GM18526 (cell line): ENCODE data around the gene CAPZB.

Experiments
- POLR2A ChIP-seq: IDR thresholded peaks from 3 replicates; pipeline ENCODE4 v1.6.1; 2011; ENCODE audit not compliant: insufficient read length; ENCODE audit errors: extremely low read depth

Gene CAPZB

DNA sequence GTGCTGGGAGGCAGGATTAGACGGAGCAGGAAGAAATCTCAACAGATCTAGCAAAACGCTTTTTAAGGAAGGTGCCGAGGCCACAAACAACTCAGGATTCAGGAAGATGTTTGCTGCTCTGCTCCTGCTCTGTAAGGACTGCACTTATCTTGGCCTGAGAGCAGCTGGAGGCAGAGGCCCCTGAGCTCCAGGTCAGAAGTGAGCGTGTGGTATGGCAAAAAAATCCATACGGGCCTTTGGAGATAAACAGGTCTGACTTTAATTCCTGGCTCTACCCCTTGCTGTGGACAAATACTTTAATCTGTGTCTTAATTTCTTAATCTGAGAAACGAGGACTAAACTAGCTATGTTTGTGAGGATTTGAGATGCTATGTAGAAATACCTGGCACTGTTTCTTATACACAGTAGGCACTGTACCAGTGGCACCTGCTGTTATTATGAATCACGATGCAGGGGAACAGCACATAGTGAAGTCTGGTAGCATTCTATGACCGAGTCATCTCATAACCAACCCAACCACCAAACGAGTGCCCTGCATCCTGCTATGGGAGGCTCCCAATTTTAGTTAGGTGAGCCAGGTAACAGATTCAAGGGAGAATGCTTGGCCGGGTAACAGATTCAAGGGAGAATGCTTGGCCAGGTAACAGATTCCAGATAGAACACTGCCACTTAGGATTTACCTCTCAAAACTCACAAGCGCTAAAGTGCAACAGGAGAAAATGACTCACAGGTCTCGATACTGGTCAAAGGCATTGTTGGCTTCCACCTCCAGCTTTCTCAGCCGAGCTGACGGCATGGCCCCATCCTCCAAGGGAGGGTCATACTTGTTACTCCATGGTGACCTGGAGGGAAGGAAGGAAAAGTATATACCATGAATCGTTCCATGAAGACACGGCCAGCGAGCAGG is 107.3 kb downstream of the CAPZB start:
- TF ChIP-seq POLR2A, result no peak

DNA sequence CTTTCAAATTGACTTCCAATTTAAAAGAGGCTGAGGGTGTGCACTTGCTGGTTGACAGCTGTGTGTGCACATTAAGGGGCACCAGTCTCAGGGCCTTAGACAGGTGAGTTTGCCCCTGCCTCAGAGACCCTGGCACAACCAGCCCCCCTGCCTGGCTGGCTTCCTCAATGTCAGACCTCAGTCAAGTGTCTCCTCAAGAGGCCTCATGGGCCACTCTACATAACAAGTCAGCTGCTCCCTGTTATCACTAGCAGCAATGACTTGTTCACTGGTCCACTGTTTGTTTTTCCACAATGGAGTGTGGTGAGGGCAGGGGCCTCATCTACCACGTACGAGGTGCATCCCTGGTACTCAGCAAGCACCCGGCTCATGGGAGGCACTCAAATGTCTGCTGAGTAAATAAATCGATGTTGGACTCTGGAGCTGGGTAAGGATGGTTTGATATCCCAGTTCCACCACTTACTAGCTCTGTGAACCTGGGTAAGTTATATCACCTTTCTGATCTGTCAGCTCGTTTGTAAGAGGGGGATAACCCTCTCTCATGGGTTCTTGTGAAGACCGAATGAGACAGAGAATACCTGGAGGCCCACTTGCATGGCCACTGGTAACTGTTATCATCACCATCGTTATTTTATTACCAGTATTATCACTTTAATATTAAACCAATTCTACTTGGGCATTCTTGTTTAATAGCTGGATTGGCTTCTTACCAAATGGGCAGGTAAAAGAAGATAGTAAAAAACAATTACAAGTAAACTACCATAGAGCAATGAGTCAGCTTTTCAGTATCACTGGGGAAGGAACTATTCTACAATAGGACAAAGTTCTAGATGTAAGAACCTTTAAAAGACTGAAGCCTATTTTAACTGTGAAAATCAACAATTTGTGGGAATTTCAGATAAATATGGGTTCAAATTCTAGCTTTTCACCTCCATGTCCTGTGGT is 108.6 kb downstream of the CAPZB start:
- TF ChIP-seq POLR2A, result no peak

DNA sequence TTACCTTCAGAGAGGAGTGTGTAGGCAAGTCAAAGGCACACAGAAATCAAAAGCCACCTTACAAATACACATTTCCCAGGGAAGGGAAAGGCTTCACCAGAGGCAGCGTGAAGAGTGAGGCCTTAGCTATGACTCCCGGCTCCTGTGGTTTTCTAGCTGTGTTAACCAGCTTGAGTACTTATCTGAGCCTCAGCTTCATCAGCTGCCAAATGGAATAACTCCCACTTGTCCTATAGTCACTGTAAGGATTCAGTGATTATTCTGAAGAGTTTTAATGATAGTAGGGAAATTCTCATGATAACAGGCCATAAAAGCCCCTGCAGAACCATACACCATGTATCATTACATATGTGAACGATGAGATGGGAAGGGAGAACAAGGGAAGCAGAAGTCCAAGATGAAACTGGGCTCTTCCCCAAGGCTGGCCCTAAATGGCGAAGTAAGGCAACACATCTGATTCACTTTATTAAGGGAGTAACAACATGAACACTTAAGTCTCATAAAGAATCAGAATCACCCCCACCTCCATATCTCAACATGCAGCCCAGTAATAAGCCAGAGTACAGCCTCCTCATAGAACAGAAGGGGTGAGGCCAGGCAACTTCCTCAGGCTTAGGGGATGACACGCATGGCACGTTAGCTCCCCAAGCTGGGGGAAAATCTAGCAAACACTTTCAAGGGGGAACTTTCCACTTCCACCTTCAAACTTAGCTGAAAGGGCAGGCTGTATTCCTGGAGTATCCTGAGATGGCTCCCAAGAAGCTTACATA is 109.5 kb downstream of the CAPZB start:
- TF ChIP-seq POLR2A, result no peak

DNA sequence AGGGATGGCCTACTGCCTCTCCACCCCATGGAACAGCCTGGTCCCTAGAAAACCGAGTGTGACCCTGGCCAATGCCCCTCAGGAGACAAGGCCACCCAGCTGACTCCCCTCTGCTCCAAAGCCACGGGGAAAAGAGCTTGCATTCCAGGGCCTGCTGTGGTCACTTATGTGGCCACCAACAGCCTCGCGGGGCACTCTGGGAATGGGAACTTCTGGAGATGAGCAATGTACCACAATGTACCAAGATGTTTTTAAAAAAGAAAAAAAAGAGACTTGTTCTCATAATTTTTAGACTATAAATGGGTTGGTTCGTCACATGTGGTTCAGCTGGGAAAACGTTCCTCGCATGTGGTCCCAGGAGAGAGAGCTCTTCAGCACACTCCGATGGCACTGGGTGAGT is 110.4 kb downstream of the CAPZB start:
- TF ChIP-seq POLR2A, result no peak

DNA sequence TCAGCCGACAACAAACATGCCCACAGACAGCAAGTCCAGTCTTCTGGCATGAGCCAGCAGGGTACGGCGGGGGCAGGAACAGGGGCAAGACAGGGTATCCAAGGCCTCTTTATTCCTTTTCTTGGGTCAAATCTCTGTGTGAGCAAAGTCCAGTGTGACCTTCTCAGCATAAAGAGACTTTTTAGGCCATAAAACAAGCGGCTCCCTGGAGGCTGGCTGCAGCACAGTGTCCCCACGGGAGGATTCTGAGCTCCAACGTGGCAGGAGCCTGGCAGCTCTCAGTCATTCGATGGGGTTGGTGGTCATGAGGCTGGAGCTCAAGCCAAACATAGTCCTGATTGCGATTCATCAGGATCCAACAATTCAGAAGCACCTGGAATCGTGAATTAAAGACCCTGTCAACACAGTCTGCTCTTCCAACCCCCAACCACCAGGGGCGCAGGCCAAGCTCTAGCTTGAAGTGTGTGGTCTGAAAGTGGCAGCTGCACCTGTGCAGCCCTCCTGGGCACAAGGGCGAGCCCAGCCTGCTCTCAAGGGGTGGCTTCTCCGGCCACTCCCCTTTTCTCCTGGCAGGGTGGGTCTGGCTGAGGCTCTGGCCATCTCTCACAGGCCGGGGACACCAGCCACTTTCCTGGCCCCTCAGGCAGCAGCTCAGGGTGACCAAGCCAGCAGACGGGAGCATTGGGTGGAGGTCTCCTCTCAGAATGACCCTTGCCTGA is 111.1 kb downstream of the CAPZB start:
- TF ChIP-seq POLR2A, result no peak

DNA sequence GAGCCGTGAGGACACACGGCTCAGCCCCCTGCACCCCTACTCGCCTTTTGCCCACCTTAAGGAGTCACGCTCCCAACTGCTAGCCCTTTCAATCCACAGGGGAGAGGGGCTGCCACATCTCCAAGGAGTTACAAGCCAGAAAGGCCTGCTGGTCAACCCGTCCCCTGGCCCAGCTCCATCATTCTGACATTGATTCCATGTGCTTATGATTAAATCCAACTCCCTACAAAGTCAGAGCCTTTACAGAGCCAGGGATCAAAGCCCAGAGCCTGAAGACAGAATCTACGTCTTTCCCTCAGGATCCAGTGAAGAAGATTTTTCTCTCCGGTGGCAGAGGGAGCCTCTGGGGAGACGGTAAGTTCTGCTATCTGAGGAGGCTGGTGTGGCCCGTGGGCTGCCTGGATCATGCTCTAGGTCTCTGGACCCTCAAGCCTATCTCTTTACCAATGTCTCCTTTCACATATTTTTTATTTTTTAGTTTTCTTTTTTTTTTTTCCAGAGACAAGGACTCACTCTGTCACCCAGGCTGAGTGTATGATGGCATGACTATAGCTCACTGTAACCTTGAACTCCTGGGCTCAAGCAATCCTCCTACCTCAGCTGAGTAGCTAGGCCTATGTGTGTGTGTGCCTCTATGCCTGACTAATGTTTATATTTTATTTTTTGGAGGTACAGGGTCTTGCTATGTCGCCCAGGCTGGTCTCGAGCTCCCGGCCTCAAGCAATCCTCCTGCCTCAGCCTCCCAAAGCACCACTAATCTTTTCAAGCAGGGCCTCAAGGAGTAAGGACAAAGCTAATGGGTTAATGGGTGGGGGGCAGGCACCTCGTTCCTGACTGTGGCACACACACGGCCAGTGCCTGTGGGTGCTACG is 111.9 kb downstream of the CAPZB start:
- no peak for TF ChIP-seq POLR2A

DNA sequence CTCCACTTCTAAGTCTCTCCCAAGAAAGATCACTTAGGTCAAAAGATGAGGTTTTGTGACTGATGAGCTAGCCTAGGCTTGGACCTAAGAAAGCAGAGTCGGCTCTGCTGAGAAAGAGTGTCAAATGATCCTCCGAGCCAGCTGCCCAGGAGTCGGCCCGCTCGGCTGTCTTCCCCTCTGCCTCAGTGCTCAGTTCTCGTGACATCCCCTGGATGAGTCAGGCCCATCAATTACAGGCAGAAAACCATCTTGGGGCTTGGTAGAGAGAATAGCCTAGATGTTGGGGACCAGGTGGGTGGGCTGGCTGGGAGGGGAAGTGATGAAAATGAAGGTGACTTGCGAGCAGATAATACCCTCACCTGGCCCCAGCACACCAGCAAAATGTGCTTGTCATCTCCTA is 112.7 kb downstream of the CAPZB start:
- no peak for TF ChIP-seq POLR2A

DNA sequence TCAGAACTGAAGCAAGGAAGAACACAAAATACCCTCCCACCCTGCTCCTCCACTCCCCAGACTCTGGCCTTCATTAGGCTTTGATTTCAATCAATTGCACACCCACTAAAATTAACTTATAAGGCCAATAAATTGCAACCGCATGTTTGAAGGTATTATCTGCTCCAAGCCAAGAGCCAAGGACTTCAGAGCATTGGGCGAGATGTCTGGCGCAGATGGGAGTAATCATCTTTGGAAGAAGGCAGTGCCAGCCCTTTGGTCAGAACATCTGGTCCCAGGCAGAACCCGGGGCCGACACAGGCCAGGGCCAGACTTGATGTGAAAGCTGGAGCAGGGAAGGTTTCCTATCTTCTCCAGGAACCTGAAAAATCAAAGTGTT is 113.2 kb downstream of the CAPZB start:
- no peak for TF ChIP-seq POLR2A

DNA sequence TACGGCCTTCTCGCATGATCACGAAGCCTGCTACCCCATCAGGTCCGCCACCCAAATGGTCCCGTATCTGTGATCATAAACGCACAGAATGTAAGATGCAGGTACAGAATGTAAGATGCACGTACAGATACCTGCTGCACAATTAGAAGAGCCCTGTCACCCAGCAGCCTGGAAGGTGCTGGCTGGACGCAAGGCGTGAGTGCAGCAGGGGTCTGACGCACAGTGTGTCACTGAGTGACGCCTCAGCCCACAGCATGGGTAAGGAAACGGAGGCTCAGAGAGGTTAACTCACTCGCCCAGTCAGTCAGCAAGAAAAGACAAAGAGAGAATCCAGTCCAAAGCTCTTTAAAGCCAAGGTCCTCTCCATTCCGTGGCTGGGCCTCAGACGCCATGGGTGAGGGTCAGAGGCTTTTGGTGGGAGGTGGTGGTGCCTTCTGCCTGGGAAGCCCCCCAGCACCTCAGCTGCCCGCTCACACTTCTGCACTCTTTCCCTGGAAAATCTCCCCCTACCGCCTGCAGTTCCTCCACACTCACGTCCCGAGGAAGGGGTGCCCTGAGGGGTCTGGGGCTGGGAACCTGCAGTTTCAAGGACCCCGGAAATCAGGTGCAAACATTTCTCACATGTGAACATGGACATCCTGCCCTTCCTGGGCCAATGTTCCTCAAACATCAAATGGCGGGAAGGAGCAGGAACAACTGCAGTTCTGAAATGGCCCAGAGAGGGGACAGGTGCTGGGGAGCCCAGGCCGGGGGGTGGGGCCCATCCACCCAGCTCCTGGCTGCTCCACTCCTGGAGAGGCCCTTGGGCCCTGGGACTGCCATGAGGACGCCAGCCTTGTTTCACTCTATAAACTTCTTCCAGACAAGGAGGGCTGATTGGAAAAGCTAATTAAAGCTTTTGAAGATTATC is 113.9 kb downstream of the CAPZB start:
- no peak for TF ChIP-seq POLR2A

DNA sequence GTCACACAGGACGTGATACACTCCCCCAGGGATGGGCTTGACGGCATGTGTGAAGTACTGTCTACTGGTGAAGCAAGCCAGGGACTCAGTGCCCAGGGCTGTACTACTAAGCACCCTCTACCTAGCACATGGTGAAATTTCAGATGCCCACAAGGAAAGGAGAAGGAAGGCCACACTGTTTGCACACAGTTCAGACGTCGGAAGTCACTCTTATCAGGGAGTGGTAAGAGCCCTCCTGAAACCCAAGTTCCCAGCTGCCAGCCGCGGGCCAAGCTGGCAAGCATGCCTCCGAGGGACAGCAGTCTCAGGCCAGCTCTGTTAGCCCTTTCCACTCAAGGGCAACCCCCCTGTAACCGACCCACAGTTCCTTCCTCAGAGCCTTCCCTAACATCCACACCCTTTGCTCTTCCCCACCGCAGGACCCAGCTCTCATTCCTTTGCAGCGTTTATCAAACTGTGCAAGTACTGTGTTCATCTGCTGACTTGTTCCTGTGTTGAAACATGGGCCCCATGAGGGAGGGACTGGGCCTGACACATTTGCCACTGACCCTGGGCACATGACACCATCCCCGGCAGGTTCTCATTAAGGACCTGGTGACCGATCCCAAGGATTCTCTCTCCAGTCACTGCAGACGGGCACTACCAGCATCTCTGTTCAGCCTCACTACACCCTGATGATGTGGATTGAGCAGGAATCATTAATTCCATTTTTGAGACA is 114.7 kb downstream of the CAPZB start:
- no peak for TF ChIP-seq POLR2A

DNA sequence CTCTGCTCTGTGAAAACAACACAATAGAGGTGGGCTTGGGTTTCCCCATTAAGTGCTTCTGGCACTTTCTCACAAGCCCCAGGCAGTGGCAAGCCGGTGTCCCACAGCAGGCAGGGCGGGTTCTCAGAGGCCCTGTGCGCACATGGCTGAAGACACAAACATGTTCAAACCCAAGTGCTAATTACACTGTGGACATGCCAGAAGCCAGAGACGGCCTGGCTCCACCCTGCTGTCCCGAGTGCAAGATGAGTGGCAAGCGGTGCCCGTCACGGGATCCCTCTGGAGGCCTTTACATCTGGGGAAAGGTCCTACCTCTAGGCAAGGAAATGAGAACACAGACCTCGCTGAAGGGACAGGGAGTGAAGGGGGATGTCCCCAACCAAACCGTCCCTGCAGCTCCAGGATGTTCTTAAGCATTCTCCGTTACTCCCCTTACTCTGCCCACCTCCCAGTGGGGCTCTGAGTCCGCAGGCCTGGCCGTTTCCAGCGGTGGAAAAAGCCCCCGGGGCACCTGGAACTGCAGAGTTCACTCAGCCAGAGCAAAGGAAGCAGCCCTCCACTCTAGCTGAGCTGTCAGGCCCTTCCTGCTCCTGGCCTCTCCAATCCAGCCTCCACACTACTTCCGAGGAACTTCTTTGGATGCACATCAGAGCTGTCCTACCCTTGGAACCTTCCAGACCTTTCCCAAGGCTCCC is 115.8 kb downstream of the CAPZB start:
- TF ChIP-seq POLR2A, result no peak
